ENCODE data around the gene DHRS1. TPM values are rescaled to one million over a fixed set of nuclear protein-coding genes. Genes with fewer than 3 reads are reported as not detected.

The DHRS1 gene
- total RNA-seq, 2 experiments from 2014 or later: 31.6 to 33.4 TPM

GRCh38 chr14:24286996-24287395 lies 12.6 kb downstream of the DHRS1 start:
- ChIA-PET POLR2A (interaction anchor here (1.4 kb wide), 2 partner anchors 16 to 33 kb away, joined by 4 to 8 read pairs; partner anchors contain the start of gene RABGGTA), CTCF (interaction anchor here (1.3 kb wide), 1 partner anchor 45 kb away, joined by 4 read pairs; the partner anchor contains the start of gene TINF2)
- no peak overlapping the region for H3K27ac Mint-ChIP-seq
- no peak for DNase-seq
- H3K4me1 Mint-ChIP-seq: peaks cover 23% of the 10 kb centered on the region
- H3K27me3 Mint-ChIP-seq: peaks cover 22% of the 10 kb centered on the region
- peaks cover 26% of the 10 kb centered on the region for H3K36me3 Mint-ChIP-seq (ENCODE audit: low read depth)
- no peak overlapping the region for H3K4me3 Mint-ChIP-seq
- no peaks in the 10 kb centered on the region for H3K9me3 Mint-ChIP-seq

DNA sequence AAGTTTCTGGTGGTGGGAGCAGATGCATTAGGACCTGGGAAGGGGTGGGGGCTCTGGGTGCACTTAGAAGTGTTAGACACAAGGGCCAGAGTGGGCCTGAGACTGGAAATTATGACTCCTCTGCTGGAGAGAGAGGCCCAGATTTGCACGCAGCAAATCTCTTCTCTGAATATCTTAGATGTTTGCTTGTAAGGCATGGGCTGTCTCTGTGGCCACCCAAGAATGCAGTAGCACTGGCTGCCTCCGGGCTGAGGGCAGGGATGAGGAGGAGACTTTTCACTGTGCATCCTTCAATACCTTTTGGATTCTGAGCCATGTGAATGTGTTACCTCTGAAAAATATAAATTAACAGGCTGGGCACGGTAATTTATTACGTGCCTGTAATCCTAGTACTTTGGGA lies 14.2 kb downstream of the DHRS1 start:
- no peaks in the 10 kb centered on the region for H3K9me3 Mint-ChIP-seq
- ChIA-PET CTCF (interaction anchor here (0.8 to 1.5 kb wide), 2 partner anchors 23 to 43 kb away, joined by 3 to 4 read pairs; partner anchors contain the start of gene TINF2), POLR2A (interaction anchor here (1.1 kb wide), 1 partner anchor 170 kb away, joined by 4 read pairs; the partner anchor contains the start of genes DCAF11 and NRL)
- peaks cover 9% of the 10 kb centered on the region for H3K36me3 Mint-ChIP-seq (ENCODE audit: low read depth)
- peaks cover 15% of the 10 kb centered on the region for H3K4me1 Mint-ChIP-seq
- H3K4me3 Mint-ChIP-seq: no peak overlapping the region
- no peak overlapping the region for H3K27ac Mint-ChIP-seq
- no peak for DNase-seq
- H3K27me3 Mint-ChIP-seq: peaks cover 16% of the 10 kb centered on the region

DNA sequence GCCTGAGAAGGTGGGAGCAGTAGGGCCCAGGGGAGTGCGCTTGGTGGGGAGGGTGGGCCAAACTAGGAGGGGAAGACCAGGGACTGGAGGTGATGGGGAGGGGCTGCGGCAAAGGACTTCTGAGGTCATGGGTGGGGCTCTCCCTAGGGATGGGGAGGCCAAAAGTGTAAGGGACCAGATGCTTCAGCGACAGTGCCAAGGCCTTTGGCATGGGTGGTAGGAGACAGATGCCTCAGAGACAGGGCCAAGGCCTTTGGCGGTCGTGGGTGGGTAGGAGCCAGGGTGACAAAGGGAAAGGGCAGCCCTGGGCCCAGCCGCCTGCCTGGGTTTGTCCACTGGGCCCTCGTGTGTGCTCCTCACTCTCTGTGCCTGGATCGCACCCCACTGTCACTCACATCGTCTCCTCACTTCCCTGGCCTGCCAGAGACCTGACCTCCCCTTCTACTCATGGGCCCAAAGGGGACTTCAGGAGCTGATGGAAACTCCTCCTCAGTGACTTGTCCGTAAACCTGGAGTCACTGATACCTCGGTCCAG lies 15.0 kb downstream of the DHRS1 start:
- Mint-ChIP-seq H3K36me3 (ENCODE audit: low read depth) (peaks cover 2% of the 10 kb centered on the region), H3K4me1 (peaks cover 10% of the 10 kb centered on the region), H3K4me3 (no peak overlapping the region), H3K9me3 (no peaks in the 10 kb centered on the region), H3K27ac (no peak overlapping the region), H3K27me3 (peaks cover 16% of the 10 kb centered on the region)
- ChIA-PET POLR2A (interaction anchor here (1.1 to 3.3 kb wide), 2 partner anchors 38 to 170 kb away, joined by 4 to 11 read pairs; partner anchors contain the start of genes DCAF11 and NRL), CTCF (interaction anchor here (0.8 to 1.5 kb wide), 2 partner anchors 24 to 42 kb away, joined by 3 to 4 read pairs; partner anchors contain the start of gene TINF2)
- DNase-seq: no peak

- Mint-ChIP-seq H3K27me3 (peaks cover 16% of the 10 kb centered on the region), H3K27ac (no peak overlapping the region)
- CTCF ChIA-PET: interaction anchor here (1.2 to 1.5 kb wide), 2 partner anchors 41 to 193 kb away, joined by 3 to 4 read pairs; partner anchors contain the start of gene TINF2
Observed at GRCh38 chr14:24283796-24284460, 15.7 kb downstream of the DHRS1 start.

GRCh38 chr14:24282736-24283135 lies 16.8 kb downstream of the DHRS1 start:
- POLR2A ChIA-PET: interaction anchor here (0.7 to 3.3 kb wide), 5 partner anchors 8 to 67 kb away, joined by 3 to 11 read pairs (median 4); partner anchors contain the start of genes DHRS1, MDP1, NOP9 and RABGGTA
- no peak overlapping the region for H3K4me3 Mint-ChIP-seq
- H3K4me1 Mint-ChIP-seq: peaks cover 18% of the 10 kb centered on the region
- CTCF ChIA-PET: interaction anchor here (1.0 to 2.3 kb wide), 4 partner anchors 11 to 192 kb away, joined by 3 to 9 read pairs (median 4); partner anchors contain the start of gene CIDEB
- no peaks in the 10 kb centered on the region for H3K9me3 Mint-ChIP-seq
- no peaks in the 10 kb centered on the region for H3K36me3 Mint-ChIP-seq (ENCODE audit: low read depth)
- H3K27me3 Mint-ChIP-seq: peaks cover 11% of the 10 kb centered on the region
- no peak overlapping the region for H3K27ac Mint-ChIP-seq
- no peak for DNase-seq

More at GRCh38 chr14:24283796-24284460, 15.7 kb downstream of the DHRS1 start:
- Mint-ChIP-seq H3K4me1 (peaks cover 12% of the 10 kb centered on the region), H3K36me3 (ENCODE audit: low read depth) (no peaks in the 10 kb centered on the region), H3K4me3 (no peak overlapping the region), H3K9me3 (no peaks in the 10 kb centered on the region)
- POLR2A ChIA-PET: interaction anchor here (0.7 to 3.3 kb wide), 2 partner anchors 37 to 68 kb away, joined by 3 to 11 read pairs; partner anchors contain the start of gene MDP1
- no peak for DNase-seq

GRCh38 chr14:24281636-24282035 lies 17.9 kb downstream of the DHRS1 start:
- no peaks in the 10 kb centered on the region for H3K9me3 Mint-ChIP-seq
- H3K27me3 Mint-ChIP-seq: peaks cover 10% of the 10 kb centered on the region
- H3K4me3 Mint-ChIP-seq: no peak overlapping the region
- CTCF ChIA-PET: interaction anchor here (2.3 to 3.1 kb wide), 2 partner anchors 11 to 26 kb away, joined by 9 to 14 read pairs; partner anchors contain the start of genes CIDEB and RABGGTA
- POLR2A ChIA-PET: interaction anchor here (1.6 to 3.3 kb wide), 2 partner anchors 9 to 35 kb away, joined by 4 to 11 read pairs; no protein-coding TSS in a partner anchor
- H3K36me3 Mint-ChIP-seq (ENCODE audit: low read depth): no peaks in the 10 kb centered on the region
- no peak overlapping the region for H3K27ac Mint-ChIP-seq
- no peak for DNase-seq
- peaks cover 22% of the 10 kb centered on the region for H3K4me1 Mint-ChIP-seq

GRCh38 chr14:24280797-24281460 lies 18.7 kb downstream of the DHRS1 start:
- Mint-ChIP-seq H3K4me1 (peaks cover 22% of the 10 kb centered on the region), H3K36me3 (ENCODE audit: low read depth) (no peaks in the 10 kb centered on the region), H3K4me3 (no peak overlapping the region), H3K27ac (no peak overlapping the region), H3K27me3 (peaks cover 6% of the 10 kb centered on the region), H3K9me3 (no peaks in the 10 kb centered on the region)
- DNase-seq: no peak
- ChIA-PET POLR2A (interaction anchor here (1.0 to 1.6 kb wide), 5 partner anchors 8 to 38 kb away, joined by 3 to 9 read pairs (median 4); partner anchors contain the start of genes RABGGTA and TINF2), CTCF (interaction anchor here (1.2 to 3.1 kb wide), 7 partner anchors 10 to 52 kb away, joined by 3 to 24 read pairs (median 8); partner anchors contain the start of genes CIDEB and RABGGTA)

DNA sequence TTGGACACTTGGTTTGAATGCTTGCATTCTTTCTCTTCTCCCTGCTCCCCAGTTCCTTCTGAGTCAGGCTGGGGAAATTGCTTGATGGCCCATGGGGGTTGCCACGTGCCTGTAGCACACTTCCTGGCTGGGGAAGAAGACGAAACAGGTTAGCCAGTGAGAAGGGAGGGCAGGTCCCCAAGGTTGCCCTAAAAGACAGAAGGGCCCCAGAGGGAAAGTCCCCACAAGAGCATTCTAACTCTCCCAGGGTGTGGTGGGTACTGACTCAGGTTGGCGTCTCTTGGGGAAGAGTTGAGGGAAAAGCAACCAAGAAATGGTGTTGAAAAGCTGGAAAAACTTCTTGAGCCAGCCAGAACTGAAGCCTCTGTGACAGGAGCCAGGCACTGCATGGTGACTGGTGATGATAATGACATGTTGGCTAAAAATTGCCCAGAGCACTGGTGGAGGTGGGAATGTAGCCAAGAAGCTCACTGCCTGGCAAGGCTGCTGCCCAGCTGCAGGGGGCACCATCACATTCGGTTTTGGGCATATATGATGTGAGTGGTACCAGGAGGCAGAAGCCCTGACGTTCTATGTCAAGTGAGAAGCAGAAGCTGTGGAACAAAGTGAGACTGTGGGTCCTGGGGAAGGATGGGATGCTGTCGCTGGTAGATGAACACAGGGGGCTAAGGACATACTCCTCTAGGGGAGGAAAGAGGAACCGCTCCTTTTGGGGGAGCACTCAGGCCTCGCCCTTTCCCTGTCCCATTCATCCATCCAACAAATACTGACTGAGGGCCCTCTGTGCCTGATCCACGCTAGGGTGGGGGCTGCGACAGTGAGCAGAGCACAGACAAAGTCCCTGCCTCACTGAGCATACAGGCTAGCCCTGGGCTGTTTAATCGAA lies 20.0 kb downstream of the DHRS1 start:
- no peak overlapping the region for H3K4me3 Mint-ChIP-seq

DNA sequence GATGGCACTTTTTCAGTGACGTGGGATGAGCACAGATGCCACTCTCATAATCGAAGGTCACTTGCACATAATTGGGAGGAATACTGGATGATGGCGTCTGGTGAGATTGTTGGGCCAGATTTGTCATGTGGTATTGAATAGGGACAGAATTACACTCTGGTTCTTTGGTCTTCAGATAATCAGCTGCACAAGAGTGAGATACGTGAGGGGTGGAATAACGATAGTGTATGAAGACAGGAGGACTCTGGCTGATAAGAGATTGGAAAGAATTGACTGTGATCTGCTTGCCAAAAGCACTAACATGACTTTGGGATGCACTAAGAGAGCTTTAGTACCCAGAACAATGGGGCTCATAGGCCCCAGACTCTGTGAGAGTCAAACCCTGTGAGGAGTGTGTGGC lies 21.2 kb downstream of the DHRS1 start:
- CTCF ChIA-PET: interaction anchor here (0.9 to 2.7 kb wide), 3 partner anchors 19 to 54 kb away, joined by 3 to 24 read pairs (median 17); partner anchors contain the start of genes CIDEB and LTB4R2
- peaks cover 35% of the 10 kb centered on the region for H3K4me1 Mint-ChIP-seq
- H3K36me3 Mint-ChIP-seq (ENCODE audit: low read depth): no peaks in the 10 kb centered on the region
- no peak overlapping the region for H3K4me3 Mint-ChIP-seq
- no peak overlapping the region for H3K27ac Mint-ChIP-seq
- H3K27me3 Mint-ChIP-seq: peaks cover 5% of the 10 kb centered on the region
- no peaks in the 10 kb centered on the region for H3K9me3 Mint-ChIP-seq
- DNase-seq: no peak
- POLR2A ChIA-PET: interaction anchor here (1.1 to 1.2 kb wide), 2 partner anchors 19 to 32 kb away, joined by 3 to 4 read pairs; no protein-coding TSS in a partner anchor

More for the DNA sequence above, 20.0 kb downstream of the DHRS1 start:
- Mint-ChIP-seq H3K36me3 (ENCODE audit: low read depth) (no peaks in the 10 kb centered on the region), H3K27ac (no peak overlapping the region), H3K27me3 (peaks cover 5% of the 10 kb centered on the region), H3K4me1 (peaks cover 25% of the 10 kb centered on the region), H3K9me3 (no peaks in the 10 kb centered on the region)
- ChIA-PET CTCF (interaction anchor here (1.0 to 3.1 kb wide), 11 partner anchors 9 to 171 kb away, joined by 3 to 24 read pairs (median 4); partner anchors contain the start of genes CIDEB, LTB4R2, RABGGTA and TINF2), POLR2A (interaction anchor here (0.9 to 1.5 kb wide), 8 partner anchors 8 to 66 kb away, joined by 3 to 9 read pairs (median 4); partner anchors contain the start of genes CHMP4A, RABGGTA and TINF2)
- DNase-seq: peak; percentile 50

DNA sequence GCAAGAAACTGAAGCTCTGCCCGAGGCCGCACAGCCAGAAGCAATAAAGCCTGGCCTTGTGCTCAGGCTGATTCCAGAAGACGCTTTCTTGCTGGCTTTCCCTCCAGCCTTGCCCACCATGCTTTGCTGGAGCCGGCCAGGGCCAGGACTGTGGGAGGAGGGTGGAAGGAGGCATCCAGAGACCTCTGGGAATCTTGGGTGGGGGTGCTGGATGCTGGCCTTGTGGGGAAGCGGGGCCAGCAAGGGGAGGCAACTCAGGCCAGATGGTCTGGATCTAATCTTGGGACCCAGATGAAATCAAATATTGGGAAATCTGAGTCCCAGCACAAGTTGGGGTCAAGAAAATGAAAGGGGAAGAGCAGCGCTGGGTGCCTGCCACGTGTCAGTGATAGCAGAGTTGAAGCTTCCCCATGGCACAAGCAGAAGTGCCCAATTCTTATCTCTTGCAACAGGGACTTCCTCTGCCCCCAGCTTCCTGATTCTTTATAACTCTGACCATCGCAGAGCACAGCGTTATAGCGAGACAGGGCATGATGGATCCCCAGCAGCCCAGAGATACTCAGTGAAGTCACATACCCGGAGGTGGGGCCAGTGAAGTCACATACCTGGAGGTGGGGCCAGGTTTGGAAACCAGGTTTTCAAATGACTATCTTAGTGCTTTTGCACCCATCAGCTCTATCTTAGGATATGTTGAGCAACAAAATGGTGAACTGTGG lies 21.8 kb downstream of the DHRS1 start:
- POLR2A ChIA-PET: interaction anchor here (1.2 to 2.6 kb wide), 2 partner anchors 31 to 35 kb away, joined by 4 to 8 read pairs; partner anchors contain the start of gene TINF2
- H3K4me1 Mint-ChIP-seq: peaks cover 40% of the 10 kb centered on the region
- H3K4me3 Mint-ChIP-seq: no peak overlapping the region

GRCh38 chr14:24277071-24277470 lies 22.5 kb downstream of the DHRS1 start:
- POLR2A ChIA-PET: interaction anchor here (1.2 to 2.6 kb wide), 2 partner anchors 30 to 34 kb away, joined by 4 to 8 read pairs; partner anchors contain the start of gene TINF2
- no peak overlapping the region for H3K27ac Mint-ChIP-seq
- no peak for DNase-seq
- peaks cover 47% of the 10 kb centered on the region for H3K4me1 Mint-ChIP-seq
- H3K27me3 Mint-ChIP-seq: peaks cover 5% of the 10 kb centered on the region
- CTCF ChIA-PET: interaction anchor here (1.5 to 2.1 kb wide), 2 partner anchors 35 to 155 kb away, joined by 4 to 10 read pairs; partner anchors contain the start of gene TINF2
- H3K36me3 Mint-ChIP-seq (ENCODE audit: low read depth): no peaks in the 10 kb centered on the region
- H3K9me3 Mint-ChIP-seq: no peaks in the 10 kb centered on the region
- H3K4me3 Mint-ChIP-seq: no peak overlapping the region

More for the DNA sequence above, 21.8 kb downstream of the DHRS1 start:
- peaks cover 5% of the 10 kb centered on the region for H3K27me3 Mint-ChIP-seq
- DNase-seq: no peak
- no peak overlapping the region for H3K27ac Mint-ChIP-seq
- CTCF ChIA-PET: interaction anchor here (0.9 to 2.1 kb wide), 5 partner anchors 12 to 159 kb away, joined by 3 to 17 read pairs (median 3); partner anchors contain the start of genes CIDEB, LTB4R2 and TINF2
- no peaks in the 10 kb centered on the region for H3K9me3 Mint-ChIP-seq
- no peaks in the 10 kb centered on the region for H3K36me3 Mint-ChIP-seq (ENCODE audit: low read depth)

Data from activated CD4-positive, alpha-beta memory T cell treated with anti-CD3 and anti-CD28 coated beads, Interleukin-2, amount 10 ng/mL, durations not matched to agents 7 days and 5 days (primary cell).